Hepatocyte (in vitro differentiated cells): Measurements from ENCODE around the gene KCNJ9. TPM values are rescaled to one million over a fixed set of nuclear protein-coding genes. Genes with fewer than 3 reads are reported as not detected.

Source experiments
- DNase-seq: peaks from one replicate; pipeline ENCODE4 v3.0.0-alpha.2; 2016; ENCODE audit warnings: low spot score
- H2AFZ ChIP-seq: fragments of 200-600 bp; sonication (generic); 2 replicates; pipeline ENCODE4 v1.6.0; 2016; ENCODE audit warnings: antibody characterized with exemption, mild to moderate bottlenecking
- H3K27ac ChIP-seq: fragments of 200-600 bp; sonication (generic); 2 replicates; pipeline ENCODE4 v1.5.1; 2016; ENCODE audit warnings: mild to moderate bottlenecking
- H3K27me3 ChIP-seq: fragments of 200-600 bp; sonication (generic); 2 replicates; pipeline ENCODE4 v1.6.1; 2016
- H3K36me3 ChIP-seq: fragments of 200-600 bp; sonication (generic); replicated peaks from 2 replicates; pipeline ENCODE4 v1.5.1; 2016; ENCODE audit warnings: low read depth; ENCODE audit not compliant: insufficient read depth
- H3K4me1 ChIP-seq: fragments of 200-600 bp; sonication (generic); 2 replicates; pipeline ENCODE4 v1.5.1; 2016; ENCODE audit warnings: mild to moderate bottlenecking, moderate library complexity; ENCODE audit not compliant: insufficient read depth
- H3K4me2 ChIP-seq: fragments of 200-600 bp; sonication (generic); 2 replicates; pipeline ENCODE4 v1.6.0; 2016
- H3K4me3 ChIP-seq: fragments of 200-600 bp; sonication (generic); 2 replicates; pipeline ENCODE4 v1.5.1; 2016; ENCODE audit warnings: mild to moderate bottlenecking
- H3K79me2 ChIP-seq: fragments of 200-600 bp; sonication (generic); 2 replicates; pipeline ENCODE4 v1.6.0; 2017; ENCODE audit warnings: mild to moderate bottlenecking
- H3K9me2 ChIP-seq: fragments of 200-600 bp; sonication (generic); replicated peaks from 2 replicates; pipeline ENCODE4 v1.6.0; 2017; ENCODE audit warnings: mild to moderate bottlenecking; ENCODE audit not compliant: insufficient read depth
- H3K9me3 ChIP-seq: fragments of 200-600 bp; sonication (generic); 2 replicates; pipeline ENCODE4 v1.5.1; 2016; ENCODE audit warnings: low read depth, mild to moderate bottlenecking
- H4K20me1 ChIP-seq: fragments of 200-600 bp; sonication (generic); 2 replicates; pipeline ENCODE4 v1.6.0; 2016; ENCODE audit warnings: mild to moderate bottlenecking; ENCODE audit not compliant: insufficient read depth, poor library complexity, severe bottlenecking
- EZH2 ChIP-seq: fragments of 200-600 bp; sonication (generic); IDR thresholded peaks from 2 replicates; pipeline ENCODE4 v1.6.1; 2016; ENCODE audit warnings: antibody characterized with exemption, mild to moderate bottlenecking, borderline replicate concordance
- EZH2phosphoT487 ChIP-seq: fragments of 200-600 bp; sonication (generic); IDR thresholded peaks from one replicate; pipeline ENCODE4 v1.6.1; 2018; ENCODE audit warnings: antibody characterized with exemption, mild to moderate bottlenecking, low read depth, moderate library complexity; ENCODE audit not compliant: unreplicated experiment, severe bottlenecking
- WGBS: methylation state at CpG from one replicate; pipeline ENCODE4 v1.1.6; 2016; ENCODE audit warnings: low lambda C conversion rate; ENCODE audit errors: missing lambda C conversion rate; 5-methylcytosine and 5-hydroxymethylcytosine counted together
- polyA plus RNA-seq: library from polyadenylated mRNA; unstranded; fragments of >200 nt; fragmentation: Nextera tagmentation; extraction: Ambion mirVana; gene quantifications from 2 replicates; pipeline ENCODE4 v1.2.1, GENCODE V29; 2016
- total RNA-seq: library from RNA; depleted of rRNA; stranded (reverse); fragments of >200 nt; gene quantifications from 2 replicates; pipeline ENCODE4 v1.2.3, GENCODE V29; 2014
- TF ChIP-seq, protein P1 (sequence below): fragments of 200-600 bp; sonication (generic); IDR thresholded peaks from 2 replicates; pipeline ENCODE4 v1.5.1; 2016; ENCODE audit warnings: antibody characterized with exemption, mild to moderate bottlenecking; ENCODE audit not compliant: poor library complexity

Gene KCNJ9
- total and polyA plus RNA-seq, 2 experiments from 2014 or later = not detected

DNA sequence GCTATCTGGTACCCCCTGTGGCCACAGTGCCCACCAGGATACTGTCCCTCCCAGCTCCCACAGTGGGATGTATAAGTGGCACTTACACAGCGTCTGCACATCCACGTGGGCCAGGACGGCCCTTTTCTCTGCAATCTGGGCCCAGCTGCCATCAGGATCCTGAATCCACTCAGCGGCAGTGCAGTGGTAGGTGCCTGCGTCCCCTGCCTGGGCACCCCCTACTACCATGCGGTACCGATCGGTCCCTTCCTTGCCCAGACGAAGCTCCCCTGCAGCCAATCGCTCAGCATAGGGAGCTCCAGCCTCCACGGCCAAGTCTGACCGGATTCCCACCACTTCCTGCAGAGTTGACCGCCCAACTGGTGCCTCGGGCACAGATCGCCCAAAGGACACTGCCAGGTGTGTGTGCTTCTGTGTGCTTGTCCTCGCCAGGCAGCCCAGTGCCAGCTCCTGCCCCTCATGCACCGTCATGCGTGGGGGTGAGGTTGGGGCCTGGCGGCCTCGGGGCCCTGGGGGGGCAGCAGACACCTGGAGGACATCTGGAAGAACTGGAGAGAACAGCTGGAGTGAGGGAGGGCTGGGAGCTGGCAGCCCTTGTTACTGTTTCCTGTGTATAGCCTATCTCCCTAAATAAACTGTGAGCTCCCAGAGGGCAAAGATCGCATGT lies 12.4 kb downstream of the KCNJ9 start:
- peaks cover 18% of the 10 kb centered on the region for H3K79me2 ChIP-seq
- WGBS = 94% methylated on average over 21 of the region's 21 CpGs
- no peak overlapping the region for H3K4me2 ChIP-seq
- no peak overlapping the region for H3K27ac ChIP-seq
- no peaks in the 10 kb centered on the region for H3K36me3 ChIP-seq
- no peak for TF ChIP-seq EZH2
- TF ChIP-seq, protein P1, sequence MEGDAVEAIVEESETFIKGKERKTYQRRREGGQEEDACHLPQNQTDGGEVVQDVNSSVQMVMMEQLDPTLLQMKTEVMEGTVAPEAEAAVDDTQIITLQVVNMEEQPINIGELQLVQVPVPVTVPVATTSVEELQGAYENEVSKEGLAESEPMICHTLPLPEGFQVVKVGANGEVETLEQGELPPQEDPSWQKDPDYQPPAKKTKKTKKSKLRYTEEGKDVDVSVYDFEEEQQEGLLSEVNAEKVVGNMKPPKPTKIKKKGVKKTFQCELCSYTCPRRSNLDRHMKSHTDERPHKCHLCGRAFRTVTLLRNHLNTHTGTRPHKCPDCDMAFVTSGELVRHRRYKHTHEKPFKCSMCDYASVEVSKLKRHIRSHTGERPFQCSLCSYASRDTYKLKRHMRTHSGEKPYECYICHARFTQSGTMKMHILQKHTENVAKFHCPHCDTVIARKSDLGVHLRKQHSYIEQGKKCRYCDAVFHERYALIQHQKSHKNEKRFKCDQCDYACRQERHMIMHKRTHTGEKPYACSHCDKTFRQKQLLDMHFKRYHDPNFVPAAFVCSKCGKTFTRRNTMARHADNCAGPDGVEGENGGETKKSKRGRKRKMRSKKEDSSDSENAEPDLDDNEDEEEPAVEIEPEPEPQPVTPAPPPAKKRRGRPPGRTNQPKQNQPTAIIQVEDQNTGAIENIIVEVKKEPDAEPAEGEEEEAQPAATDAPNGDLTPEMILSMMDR = no peak
- no peak for TF ChIP-seq EZH2phosphoT487
- peaks cover 13% of the 10 kb centered on the region for H3K4me1 ChIP-seq
- H3K4me3 ChIP-seq = no peak overlapping the region
- H3K27me3 ChIP-seq = no peaks in the 10 kb centered on the region
- no peaks in the 10 kb centered on the region for H4K20me1 ChIP-seq
- no peak for DNase-seq
- H3K9me2 ChIP-seq = no peaks in the 10 kb centered on the region
- H3K9me3 ChIP-seq = no peaks in the 10 kb centered on the region
- no peak overlapping the region for H2AFZ ChIP-seq

GRCh38 chr1:160094291-160094625 lies 12.9 kb downstream of the KCNJ9 start:
- H3K4me1 ChIP-seq = peaks cover 13% of the 10 kb centered on the region
- H3K9me2 ChIP-seq = no peaks in the 10 kb centered on the region
- peaks cover 18% of the 10 kb centered on the region for H3K79me2 ChIP-seq
- no peak overlapping the region for H3K4me3 ChIP-seq
- H3K36me3 ChIP-seq = no peaks in the 10 kb centered on the region
- H2AFZ ChIP-seq = no peak overlapping the region
- DNase-seq = no peak
- no peak overlapping the region for H3K4me2 ChIP-seq
- WGBS = 97% methylated on average over 4 of the region's 4 CpGs
- H4K20me1 ChIP-seq = no peaks in the 10 kb centered on the region
- H3K27ac ChIP-seq = no peak overlapping the region
- no peaks in the 10 kb centered on the region for H3K9me3 ChIP-seq
- TF ChIP-seq EZH2phosphoT487 (no peak), EZH2 (no peak)
- TF ChIP-seq, protein P1 = no peak
- H3K27me3 ChIP-seq = no peaks in the 10 kb centered on the region

DNA sequence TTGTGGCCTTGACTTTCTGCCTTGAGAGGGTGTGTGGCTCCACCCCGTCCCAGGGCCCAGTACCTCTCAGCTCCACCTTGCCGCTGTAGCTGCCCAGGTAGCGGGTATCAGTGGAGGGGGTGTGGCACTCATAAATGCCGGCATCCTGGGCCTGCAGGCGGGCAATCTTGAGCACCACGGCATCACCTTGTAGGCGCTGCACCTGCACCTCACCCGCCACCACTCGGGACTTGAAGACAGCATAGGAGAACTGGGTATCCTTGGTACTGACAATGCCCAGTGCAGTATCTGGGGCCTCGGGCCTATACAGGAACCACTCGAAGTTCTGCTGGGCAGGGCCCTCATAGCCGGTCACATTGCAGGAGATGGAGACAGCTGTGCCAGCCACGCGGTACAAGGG lies 13.5 kb downstream of the KCNJ9 start:
- Histone ChIP-seq H3K4me1 (peaks cover 13% of the 10 kb centered on the region), H2AFZ (no peak overlapping the region), H3K27me3 (no peaks in the 10 kb centered on the region), H4K20me1 (no peaks in the 10 kb centered on the region), H3K4me2 (no peak overlapping the region), H3K9me2 (no peaks in the 10 kb centered on the region), H3K27ac (no peak overlapping the region), H3K4me3 (no peak overlapping the region), H3K9me3 (no peaks in the 10 kb centered on the region), H3K79me2 (peaks cover 18% of the 10 kb centered on the region), H3K36me3 (no peaks in the 10 kb centered on the region)
- DNase-seq = no peak
- TF ChIP-seq EZH2 = no peak
- TF ChIP-seq, protein P1 = no peak
- TF ChIP-seq EZH2phosphoT487 = no peak
- WGBS = 95% methylated on average over 14 of the region's 14 CpGs
